Activated T-cell treated with anti-CD3 and anti-CD28 coated beads, Interleukin-2, amount 50 U/mL, for 1 hour (primary cell): ENCODE measurements around the gene HYAL3.
A peak's percentile ranks its signal among the peaks of the same experiment; 100 is the strongest.

Source experiments
- DNase-seq: peaks from one replicate; pipeline ENCODE4 v3.0.0-alpha.2; 2020

The HYAL3 gene

DNA sequence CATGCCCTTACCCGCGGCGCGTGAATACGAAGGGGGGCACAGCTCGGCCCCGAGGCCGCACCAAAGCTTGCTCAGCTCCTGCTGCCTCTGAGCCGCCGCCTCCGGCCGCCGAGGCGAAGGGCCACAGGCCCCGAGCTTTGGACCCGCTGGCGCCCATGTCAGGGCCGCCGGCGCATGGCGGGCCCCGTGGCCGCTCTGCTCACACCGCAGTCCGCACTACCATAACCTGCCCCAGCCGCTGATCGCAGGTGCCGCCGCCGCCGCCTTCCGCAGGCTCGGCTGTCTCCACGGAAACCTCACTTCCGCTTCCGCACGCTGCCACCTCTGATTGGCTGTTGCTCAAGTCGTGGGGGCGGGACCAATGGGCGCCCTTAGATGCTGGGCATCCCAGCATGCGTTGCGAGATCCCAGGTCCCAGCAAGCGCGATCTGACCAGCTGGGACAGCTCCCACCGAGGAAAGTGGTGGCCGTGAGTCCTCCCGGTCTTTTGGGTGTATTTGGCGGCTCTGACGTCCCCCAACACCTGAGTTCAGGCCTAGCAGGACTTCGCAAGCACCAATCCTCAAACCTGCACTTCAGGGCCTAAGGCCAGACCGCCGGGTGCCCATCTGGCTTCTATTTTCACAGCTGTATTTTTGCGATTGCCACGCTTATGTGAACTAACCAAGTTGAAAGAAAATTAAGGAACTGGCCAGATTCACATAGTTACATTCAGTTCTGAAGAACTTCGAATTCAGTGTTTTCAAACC is 28.9 kb upstream of the HYAL3 start, which contains the start of gene TUSC2:
TSS of gene TUSC2 (minus strand) at position 281 of the 749 bp plus-strand sequence. CDS start at position 157, 124 bp downstream.
- peak; percentile 92 for DNase-seq

DNA sequence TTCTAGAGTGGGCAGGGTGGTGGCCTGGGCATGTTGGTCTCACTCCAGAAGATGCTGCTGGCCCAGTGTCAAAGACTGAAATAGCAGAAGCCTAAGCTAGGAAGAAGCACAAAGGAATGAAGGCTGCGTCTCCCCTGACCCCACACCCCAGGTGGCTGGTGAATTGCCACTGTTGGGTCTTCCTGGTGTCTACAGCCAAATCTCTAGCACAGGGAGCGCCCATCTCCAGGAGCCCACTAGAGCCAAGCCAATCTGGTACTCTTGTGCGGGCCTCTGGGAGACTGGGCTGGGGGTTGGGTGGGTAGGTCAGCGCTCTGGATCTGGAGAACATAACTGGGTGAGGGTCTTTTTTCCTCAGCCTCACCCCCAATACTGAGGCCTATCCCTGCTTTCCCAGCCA is 27.9 kb upstream of the HYAL3 start:
- DNase-seq, result no peak

DNA sequence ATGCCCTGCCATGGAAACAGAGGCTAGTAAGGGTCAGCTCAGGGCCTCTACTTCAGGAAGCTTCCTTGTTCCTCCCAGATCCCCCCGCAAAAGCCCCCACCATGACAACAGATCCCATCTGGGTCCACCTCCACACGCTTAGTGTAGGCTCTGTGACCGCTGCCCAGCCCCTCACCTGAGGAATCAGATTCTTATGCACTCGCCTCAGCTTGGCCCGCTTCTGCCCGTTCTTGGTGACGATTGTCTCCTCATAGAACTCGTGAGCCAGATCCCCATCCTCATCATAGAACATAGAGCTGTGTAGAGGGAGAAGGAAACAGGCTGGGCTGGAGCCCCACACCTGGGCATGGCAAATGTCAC is 27.0 kb upstream of the HYAL3 start:
- DNase-seq, result no peak

DNA sequence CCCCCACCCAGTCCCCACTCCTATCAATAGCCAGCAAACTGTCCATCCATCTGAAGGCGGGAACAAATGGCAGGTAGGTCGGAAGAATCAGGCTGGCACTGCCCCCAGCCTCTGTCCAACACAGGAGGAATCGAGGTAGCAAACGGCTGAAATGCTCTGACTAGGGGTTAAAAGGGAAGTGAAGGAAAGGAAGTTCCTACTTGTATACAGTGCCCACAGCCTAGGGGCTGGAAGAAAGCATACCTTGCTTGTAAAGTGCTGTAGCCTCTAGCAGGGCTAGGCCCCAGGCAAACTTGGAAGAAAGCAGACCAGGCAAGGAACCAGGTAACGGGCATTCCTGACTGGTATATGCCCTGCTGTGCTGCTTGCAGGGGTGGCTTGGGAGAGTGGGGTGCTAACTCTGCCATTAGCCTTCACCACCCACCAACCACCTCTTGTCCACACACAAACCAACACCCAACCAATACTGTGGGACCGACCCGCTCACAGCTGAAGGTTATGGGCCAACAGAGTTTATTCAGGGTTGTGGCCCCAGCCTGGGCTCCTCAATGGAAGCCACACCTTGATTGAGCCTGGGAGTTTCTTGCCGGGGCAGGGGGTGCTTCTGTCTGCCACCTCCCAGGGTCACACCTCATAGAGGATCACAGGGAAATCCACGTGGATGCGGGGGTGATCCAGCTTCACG is 26.4 kb upstream of the HYAL3 start:
- DNase-seq, result no peak

DNA sequence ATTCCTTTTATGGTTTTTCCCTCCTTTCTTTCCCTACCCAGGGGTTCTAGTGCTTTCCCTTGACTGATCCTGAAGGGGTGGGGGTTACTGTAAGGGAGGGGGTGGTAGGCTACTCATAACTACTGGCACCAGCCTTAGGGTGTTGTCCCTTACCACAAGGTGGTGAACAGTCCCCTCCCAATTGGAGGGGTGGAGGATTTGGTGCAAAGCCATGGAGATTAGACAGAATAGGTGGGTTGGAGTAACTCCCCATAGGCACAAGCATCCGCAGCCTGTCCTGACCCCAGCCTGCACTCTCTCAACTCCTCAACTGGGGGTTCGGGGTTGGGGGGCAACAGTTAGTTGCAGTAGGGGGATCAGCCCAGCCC is 25.9 kb upstream of the HYAL3 start:
- DNase-seq, result no peak

DNA sequence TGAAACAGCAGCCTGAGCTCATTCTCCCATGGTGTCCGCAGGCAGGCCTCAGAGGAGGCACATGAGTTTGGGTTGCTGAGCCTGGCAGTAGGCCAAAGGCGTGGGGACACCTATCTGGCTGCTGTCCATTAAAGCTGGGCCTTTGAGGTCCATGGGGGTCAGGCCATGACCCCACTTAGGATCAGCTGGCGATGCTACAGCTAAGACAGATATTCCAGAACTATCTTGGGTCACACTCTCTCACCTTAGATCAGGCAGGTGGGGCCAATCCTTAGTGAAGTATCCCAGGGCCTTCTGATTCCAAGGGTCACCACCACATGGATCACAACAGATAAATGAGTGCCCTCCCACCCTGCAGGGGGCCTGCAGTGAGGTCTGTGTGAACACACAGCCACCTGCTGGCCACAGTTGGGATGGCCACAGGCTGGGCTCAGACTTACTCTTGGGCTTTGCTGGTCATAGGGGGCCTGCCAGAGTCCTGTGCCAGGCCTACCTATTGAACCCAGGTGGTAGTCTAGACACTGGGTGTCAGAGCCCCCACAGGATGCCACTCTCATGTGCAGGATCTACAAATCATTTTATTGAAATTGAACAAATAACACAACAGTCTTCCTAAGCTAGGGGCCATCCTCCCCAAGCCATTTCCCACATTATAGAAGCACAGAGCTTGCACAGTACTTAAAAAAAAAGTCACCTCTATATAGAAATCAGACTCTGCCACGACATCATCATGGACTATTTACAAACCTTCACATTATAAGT is 25.3 kb upstream of the HYAL3 start:
- peak; percentile 74 for DNase-seq

DNA sequence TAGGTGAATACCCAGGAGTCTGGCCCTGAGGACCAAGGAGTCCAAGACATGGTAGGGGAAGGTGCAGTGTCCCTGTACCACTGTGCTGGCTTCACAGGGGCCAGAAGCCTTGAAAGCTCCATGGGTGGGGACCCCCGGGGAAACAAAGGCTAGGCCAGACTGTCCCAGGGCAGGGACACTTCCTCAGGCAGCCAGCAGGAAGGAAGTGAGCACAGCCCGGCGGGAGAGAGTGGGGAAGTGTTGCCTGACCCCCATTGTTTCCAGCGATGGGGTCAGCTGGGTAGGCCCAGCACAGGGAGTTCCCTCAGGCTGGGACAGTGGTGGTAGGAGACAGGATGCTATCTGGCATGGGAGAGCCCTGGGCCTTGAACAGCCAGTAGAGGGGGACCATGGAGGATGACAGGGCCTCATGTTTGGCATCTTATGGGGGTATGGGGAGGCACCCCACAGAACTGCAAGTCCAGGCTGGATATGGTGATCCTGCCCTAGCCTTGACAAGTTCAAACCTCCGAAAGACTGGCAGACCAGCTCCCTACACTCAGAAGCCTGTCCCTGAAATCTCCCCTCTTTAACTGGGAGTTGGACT is 24.5 kb upstream of the HYAL3 start:
- no peak for DNase-seq

DNA sequence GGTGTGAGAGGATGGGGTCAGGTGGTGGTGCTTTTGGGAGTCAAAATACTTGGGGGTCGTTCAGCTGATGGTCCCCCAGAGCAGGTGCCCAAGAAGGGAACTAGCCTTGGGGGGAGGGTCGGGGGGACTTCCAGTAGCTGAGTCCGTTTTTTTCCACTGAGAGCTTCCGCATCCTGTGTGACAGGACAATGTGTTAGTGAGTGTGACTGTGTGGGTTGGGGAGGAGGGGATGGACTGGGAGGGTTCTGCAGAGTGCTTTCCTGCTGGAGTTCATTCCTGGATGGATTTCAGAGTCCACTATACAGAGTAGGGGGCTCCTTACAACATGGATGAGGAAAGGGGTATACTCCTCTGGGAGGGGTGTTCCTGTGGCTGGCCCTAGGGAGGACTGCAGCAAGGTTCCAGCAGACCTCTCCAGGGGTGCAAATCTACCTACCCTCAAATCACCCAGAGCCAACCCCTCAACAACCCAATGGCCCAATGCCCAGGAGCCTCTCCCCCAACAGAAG is 23.9 kb upstream of the HYAL3 start:
- no peak for DNase-seq

DNA sequence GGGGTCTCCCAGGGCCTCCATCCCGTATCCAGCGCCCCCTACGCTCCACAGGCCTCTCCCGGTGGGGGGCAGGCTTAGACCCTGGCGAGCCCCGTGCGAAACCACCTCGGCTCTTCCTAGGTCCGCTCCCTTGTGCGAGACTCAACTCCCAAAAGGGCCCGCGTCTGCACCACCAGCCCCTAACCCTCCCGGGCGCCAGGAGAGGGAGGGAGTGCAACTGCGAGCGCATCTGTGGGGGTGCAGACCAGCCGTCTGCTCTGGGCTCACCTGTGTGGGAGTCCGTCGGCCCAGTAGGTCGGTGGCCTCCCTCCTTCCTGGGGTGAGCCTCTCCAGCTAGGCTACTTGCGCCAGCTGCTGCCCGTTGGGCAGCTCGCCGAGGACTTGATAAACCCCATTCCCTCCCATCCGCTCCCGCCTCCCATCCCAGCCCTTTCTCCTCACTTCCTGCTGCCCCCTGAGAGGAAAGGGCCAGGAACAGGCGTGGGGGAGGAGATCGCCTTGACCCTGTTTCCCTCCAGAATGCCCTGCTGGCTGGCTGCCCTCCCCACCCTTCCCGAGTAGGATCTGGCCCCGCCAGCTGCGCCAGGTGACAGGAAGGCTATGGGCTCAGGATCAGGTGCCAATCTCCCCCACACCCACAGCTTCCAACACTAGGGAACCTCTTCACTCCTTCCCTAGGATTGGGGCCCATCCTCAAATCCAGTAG is 23.3 kb upstream of the HYAL3 start, which contains the start of gene HYAL2:
TSS of gene HYAL2 (minus strand) at position 360 of the 706 bp plus-strand sequence. CDS start 2,256 bp downstream, outside the sequence.
- no peak for DNase-seq

DNA sequence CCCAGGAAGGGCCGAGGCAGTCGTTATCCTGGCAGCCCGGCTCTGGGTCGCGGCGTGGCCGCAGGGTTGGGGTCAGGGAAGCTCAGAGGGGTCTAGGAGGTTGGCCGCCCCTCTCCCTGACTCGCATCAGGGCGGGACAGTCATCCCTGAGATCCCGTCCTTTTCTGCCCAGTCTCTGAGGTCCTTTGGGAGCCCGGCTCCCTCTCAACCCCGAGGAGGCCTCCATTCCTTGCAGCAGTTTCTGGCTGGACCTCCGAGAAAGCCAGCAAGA is 22.8 kb upstream of the HYAL3 start:
- DNase-seq, result no peak

DNA sequence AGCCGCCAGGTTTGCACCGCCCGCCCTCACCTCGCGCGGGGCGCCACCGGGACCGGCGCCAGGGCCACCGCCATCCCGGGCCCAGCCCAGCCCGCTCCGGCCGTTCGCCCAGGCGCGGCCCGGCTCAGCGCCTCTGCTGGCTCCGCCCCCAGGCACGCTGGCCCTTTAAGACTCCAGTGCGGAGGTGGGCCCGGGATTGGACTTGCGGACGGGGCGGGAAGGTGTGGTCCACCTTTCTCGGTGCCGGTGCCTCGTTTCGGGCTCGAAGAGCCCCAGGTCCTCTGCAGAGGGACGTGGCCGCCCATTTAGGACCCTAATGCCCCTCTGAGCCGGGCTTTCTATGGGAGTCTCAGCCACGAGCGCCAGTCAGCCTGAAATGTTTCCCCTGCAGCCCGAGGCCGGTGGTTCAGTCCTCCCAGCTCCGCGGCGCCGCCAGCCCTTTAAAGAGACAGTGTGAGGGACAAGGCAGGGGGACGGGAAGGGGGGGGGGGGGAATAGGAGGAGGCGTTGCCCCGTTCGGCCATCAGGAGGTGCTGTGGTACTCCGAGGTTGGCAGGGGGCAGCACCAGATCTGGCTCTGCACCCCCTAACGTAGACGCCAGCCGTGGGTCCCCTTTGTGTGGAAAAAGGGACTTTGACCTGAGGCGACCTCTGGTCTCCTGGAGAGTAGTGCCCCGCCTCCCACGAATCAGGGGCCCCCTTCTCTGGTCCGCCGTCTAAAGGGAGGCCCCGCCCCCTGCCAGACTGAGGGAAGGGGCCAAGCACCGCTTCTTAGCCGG is 22.3 kb upstream of the HYAL3 start:
- DNase-seq, result peak; percentile 85

DNA sequence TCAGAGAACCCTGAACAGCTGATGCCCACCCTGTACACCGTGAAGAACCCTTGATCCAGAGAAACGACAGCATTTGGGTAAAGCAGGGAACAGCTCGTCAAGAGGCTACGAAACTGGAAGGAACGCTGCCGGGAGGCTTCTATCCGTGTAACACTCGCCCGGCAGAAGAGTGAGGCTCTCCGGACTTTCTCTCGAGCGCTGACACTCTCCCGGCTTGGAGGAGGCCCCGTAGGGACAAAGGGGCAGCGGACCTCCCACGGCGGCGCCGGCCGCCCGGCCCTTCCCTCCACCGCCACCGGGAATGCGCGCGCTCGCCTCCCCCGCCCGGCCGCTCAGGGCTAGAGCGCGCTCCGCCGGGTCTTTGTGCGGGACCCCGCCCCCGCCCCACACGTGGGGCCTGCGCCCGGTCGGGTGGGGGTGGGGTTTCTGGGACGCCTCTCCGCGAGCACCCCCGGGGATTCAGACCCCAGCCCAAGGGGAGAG is 21.7 kb upstream of the HYAL3 start:
- no peak for DNase-seq

DNA sequence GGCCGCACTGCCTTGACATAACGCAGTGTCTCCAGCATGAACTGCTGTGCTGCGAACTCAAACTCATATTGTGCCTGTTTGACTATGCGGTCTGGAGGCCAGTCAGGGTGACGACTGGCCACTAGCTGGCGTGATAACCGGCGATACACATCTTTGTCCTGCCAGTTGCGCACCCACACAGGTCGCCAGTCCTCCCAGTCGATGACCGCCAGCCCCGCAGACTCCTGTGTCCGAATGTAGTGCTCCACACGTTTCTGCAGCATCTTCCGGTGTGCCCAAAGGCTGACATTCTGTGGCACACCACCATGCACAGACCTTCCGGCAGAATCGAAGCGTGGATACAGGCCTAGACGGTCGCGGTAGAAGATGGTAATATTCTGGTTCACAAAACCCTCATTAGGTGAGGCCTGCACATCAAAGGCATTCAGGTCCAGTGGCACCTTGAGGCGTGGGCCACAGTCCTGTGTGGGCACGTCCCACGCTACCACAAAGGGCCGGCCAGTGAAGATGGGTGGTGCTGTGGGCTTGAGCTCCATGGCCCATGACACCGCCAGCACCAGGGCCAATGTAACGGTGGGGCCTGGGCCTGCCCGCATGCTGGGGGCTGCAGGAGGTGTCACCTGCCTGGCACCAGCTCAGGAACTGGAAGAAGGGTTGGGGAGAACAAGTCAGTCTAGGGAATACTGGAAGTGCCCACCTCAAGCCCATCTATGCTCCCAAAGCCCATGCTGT is 20.9 kb upstream of the HYAL3 start:
- DNase-seq, result no peak

DNA sequence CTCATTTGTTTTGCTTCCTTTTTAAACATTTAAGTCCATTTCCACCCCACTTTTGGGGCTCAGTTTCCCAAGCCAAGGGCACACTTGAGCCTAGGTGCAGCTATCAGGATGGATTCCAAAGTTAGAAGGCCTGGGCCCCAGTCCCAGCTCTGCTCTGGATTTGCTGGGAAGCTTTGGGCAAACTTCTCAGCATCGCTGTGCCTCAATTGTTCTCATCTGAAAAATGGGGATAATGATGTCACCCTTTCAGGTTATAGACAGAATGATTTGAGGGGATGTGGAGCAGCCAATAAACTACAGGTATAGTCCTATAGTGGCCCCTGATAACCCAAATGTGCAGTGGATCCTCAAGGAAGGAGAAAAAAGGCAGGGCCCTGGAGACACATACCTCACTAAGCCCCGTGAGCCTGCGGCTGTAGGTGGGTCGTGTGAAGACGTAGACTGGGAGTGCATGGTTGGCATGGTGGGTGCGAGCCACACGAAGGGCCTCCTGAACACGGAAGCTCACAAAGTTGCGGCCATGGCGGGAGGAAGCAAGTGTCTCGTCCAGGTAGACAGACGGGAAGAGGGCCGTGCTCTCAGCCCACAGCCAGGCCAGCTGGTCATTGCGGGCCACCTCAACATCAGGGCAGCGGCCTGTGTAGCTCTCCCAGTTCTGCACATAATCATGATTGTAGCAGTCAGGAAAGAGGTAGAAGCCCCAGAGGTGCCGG is 20.1 kb upstream of the HYAL3 start:
- no peak for DNase-seq

DNA sequence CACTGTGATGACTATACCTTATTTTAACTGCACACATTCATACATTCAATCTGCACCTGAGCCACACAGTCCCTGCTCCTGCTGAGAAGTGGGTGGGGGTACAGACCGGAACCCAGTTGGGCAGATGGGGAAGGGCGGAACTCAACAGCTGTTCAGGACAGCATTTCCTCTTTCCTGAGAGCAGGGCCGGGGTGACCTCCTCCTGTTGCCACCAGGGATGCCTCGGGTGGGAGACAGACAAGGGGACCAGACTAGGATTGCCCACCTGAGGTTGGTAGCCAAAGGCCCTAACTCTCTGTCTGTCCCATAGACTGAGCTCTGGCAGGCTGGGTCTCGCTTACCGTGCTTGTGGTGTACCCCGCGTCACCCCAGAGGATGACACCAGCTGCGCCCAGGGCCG is 19.4 kb upstream of the HYAL3 start:
- DNase-seq, result no peak

DNA sequence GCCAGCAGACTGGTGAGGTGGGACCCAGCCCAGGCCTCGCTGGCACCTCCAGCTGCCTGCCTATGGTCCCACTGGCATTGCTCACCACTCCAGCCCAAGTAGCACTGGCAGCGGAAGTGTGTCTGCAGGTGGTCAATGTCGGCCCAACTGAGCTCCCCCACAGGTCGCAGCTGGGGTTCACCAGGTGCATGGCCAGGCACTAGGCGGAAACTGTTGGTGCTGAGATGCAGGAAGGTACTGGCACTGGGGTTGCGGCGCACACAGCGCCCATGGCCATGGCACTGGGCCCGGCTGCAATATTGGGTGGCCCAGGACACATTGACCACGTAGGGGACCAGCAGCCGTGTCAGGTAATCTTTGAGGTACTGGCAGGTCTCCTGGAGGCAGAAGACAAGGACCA is 19.0 kb upstream of the HYAL3 start:
- no peak for DNase-seq

DNA sequence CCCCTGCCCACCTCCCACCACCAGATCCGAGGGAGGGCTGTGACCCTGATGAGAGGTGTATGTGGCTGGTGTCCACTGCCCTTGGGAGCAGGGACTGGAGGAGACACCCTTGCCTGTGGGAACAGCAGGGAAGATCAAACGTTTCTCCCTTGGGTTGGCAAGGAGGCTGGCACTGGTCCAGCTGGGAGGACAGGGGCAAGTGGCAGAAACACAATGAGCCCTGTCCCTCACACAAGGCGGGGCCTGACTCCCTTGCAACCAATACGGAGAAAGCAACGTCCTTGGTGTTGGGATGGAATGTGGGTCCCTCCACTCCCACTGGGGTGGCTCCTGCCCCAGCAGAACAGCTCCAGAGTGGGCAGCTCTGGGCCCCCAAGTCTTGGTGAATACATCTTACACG is 18.1 kb upstream of the HYAL3 start:
- no peak for DNase-seq

DNA sequence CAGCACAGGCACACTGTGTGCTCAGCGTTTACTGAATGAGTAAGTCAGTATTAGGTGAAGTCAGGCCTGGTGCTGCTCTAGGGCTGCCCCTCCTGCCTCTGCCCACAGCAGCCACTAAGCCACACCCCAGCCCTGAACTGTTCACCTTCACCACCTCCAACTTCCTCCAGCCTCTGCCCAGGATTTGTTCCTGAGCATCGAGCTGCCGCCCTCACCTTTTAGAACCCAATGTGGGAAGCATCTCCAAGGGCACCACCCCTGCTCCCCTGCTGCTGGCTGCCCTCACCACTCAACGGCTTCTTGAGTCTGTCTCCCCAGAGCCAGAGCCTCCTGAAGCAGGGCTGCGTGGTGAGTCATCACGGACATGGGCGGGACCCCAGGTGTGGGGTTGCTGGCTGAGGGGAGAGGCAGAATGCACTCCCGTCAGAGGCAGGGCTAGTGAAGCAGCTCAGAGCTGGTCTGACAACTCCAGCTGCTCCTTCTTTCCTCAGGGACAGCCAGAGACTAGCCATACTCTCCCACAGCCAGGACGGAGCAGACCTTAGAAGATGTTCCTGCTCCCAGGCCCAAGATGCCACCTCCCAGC is 17.5 kb upstream of the HYAL3 start:
- DNase-seq, result peak; percentile 79

DNA sequence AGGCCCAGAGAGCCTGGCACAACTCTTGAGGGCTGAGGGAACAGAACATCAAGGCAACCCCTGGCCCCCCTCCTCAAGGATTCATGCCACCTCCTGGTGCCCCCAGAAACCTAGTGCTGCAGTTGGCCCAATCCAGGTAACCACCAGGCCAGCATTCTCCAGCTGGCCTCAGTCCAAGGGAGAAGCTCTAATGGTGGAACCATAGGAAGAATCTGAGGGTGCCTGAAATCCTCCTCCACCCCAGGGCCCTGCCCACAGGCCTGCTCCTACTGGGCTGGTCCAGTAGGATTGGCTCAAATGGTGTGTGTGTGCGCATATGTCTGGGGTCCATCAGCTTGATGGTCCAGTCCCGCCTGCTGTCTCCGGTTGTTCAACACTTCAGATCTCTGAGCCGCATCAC is 15.6 kb upstream of the HYAL3 start:
- no peak for DNase-seq

DNA sequence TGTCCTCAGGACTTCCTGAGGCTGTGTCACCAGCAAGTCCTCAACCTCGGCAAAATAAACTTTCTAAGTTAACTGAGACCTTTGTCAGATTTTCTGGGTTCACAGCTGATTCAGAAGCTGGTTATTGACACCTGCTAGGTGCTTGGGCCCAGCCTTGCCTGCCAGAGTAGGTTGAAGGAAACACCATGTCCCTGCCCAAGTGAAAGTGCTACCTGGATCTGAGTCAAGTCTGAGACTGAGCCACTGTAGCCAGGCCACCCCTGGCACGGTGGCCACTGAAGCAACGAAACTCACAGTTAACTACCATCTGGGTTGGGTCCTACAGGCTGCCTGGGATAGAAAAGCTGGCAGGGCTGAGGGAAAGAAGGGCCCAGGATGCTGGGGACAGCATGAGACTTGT is 15.1 kb upstream of the HYAL3 start:
- no peak for DNase-seq
